Hematopoietic multipotent progenitor cell treated with erythropoietin and hydrocortisone succinate and interleukin-3 and kit ligand, for 8 days (in vitro differentiated cells): ENCODE results near the gene DTD1.

Experiments
- DNase-seq: peaks from one replicate; pipeline ENCODE4 v3.0.0-alpha.2; 2015

The DTD1 gene

GRCh38 chr20:18587665-18588573 is at the start of gene DTD1:
TSS of gene DTD1 (plus strand) at chr20:18588054. CDS start at chr20:18588073, 19 bp downstream.
- DNase-seq = peak; percentile 87

DNA sequence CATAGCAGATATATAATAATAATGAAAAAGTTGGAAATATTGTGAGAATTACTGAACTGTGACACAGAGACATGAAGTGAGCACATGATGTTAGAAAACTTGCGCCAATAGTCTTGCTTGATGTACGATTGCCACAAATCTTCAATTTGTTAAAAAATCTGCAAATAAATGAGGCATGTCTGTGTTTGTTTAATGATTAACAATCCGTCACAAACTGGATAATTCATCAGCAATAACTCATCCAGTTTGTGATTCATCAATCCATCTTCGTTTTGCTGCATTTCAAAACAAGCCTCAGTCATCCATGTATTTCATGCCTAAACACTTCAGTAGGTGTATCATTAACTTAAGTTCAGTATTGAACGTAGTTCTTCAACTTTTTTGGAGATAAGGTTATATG is 46.1 kb upstream of the DTD1 start:
- no peak for DNase-seq

- DNase-seq = no peak
These were observed 44.6 kb upstream of the DTD1 start for GRCh38 chr20:18543216-18543615.

GRCh38 chr20:18543932-18544331 is 43.9 kb upstream of the DTD1 start:
- no peak for DNase-seq

DNA sequence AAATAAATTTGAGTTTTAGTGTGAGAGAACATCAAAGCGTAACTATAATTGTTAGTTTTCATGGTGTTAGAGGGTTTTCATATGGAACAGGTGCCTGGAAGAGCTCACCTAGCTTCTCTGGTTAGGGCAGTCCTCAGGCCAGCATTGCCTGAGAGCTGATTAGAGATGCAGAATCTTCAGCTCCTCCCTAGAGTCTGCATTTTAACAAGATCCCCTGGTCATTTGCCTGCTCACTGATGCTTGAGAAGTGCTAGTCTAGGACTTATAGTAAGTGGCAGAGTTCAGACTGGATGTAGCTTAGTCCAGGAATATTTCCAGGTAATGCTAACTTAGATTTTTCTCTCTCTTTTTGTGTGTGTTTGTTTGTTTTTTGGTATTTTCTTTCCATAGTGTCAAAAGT is 42.3 kb upstream of the DTD1 start:
- no peak for DNase-seq

GRCh38 chr20:18548465-18548864 is 39.4 kb upstream of the DTD1 start:
- DNase-seq = no peak

- no peak for DNase-seq
These were observed 34.1 kb upstream of the DTD1 start for GRCh38 chr20:18553746-18554145.

GRCh38 chr20:18566892-18567738 is 20.7 kb upstream of the DTD1 start, which contains the start of gene SMIM26:
TSS of gene SMIM26 (plus strand) at chr20:18567432. CDS start at chr20:18567479, 47 bp downstream.
- DNase-seq = peak; percentile 96

- no peak for DNase-seq
These were observed 20.1 kb upstream of the DTD1 start for GRCh38 chr20:18567739-18568091.

DNA sequence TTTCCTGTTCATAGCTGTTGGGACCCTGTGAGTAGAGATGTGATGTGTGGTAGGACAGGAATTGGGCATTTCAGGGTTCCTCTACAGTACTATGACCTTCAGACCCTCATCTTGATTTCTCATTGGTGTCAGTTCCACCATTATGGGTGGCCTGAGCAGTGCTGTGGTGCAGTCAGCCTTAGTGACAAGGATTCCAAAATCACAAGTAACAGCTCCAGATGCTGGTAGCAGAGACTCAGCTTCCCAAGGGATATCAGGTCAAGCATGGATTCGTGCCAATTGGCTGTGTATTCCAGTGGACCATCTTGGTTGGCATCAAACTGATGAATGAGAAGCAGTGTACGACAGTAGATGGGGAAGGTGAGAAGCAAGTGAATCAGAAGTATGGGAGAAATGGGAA is 16.8 kb upstream of the DTD1 start:
- DNase-seq = no peak

- no peak for DNase-seq
These were observed 16.3 kb upstream of the DTD1 start for GRCh38 chr20:18571578-18571977.

DNA sequence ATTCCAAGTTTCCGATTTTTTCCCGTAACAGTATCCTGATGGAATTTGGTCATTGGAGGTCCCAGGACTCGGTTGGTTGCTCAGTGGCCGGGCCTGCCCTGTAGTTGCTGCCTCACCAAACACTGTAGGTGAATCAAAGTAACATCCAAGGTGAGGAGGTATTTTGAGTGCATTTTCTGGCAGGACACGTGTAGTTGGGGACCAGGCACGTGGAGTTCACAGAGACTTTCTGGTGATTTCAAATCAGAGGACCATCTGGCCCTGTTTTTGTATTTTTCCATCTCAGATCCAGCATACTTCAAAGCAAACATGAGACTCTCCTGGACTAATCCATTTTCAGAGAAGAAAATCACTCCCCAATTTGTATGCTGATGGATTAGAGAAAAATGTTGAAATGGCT is 9.9 kb upstream of the DTD1 start:
- no peak for DNase-seq

DNA sequence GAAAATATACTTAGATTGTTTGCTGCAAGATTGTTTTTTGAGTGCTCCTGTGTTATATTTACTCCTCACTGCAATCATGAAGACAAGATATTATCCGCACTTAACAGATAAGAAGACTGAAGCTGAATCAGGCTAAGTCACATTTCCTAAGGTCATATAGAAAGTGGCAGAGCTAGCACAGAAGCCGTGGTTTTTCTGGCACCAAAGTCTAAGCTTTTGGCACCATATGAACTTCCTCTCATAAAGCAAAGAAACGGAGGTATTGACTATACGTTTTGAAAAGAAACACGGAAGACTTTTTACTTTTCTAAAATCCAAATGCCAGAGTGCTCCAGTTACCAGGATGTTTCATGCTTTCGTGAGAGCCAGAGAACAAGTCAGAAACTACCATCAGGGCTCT is 9.3 kb upstream of the DTD1 start:
- no peak for DNase-seq

- no peak for DNase-seq
These were observed 7.8 kb upstream of the DTD1 start for GRCh38 chr20:18580012-18580411.

DNA sequence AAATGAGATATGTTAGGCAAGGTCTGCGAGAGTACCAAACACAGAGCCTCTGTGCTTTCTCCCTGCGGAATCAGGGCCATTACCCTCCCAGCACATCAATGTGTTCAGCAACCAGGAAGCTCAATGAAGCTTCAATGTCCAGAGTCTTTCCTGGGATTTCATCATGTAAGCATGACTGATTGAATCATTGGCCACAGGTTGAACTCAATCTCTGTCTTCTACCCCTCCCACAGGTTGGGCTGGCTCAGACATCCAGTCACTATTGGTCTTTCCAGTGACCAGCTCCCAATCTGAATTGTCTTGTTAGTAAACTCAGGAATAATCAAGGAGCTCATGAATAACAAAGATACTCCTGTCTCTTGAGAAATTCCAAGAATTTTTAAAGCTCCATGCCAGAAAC is 2.7 kb upstream of the DTD1 start:
- DNase-seq = no peak

DNA sequence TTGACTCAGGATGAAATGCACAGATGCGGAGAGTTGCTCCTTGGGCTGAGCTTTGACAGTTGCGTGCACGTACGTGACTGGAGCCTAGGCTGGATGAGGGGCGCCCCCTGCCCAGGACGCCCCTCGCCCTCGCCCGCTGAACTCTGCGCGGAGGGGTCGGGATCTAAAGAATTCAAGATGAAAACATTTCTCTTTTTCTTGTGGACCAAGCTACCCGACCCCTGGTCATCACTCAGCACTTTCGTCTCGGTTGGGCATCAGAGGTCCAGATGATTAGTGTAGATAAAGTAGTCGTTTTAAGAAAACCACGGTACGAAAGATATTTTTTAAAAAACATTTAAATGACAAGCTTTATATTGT is 700 bp downstream of the DTD1 start:
- peak; percentile 22 for DNase-seq

DNA sequence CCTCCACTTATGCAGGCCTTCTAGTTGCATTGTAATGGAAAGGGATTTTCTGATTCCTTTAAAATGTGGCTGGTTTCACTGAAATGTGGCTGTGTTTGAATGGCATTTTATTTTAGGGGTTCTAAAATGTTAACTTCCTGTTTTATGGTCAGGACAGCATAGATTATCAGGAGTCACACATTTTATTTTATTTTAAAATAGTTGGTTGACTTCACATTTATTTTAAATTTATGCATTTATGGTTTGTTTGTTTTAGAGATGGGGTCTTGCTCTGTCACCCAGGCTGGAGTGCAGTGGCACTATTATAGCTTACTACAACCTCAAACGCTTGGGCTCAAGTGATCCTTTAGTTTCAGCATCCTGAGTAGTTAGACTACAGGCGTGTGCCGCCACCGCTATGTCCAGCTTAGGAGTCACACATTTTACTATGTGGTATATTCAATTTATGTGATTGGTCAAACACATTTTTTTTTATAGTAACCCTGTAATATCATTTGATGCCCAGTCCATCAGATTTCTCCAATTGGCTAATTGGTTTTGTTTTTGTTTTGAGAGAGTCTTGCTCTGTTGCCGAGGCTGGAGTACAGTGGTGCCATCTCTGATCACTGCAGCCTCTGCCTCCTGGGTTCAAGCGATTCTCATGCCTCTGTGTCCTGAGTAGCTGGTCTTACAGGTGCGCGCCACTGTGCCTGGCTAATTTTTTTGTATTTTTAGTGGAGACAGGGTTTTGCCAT is 2.3 kb downstream of the DTD1 start:
- DNase-seq = peak; percentile 14

DNA sequence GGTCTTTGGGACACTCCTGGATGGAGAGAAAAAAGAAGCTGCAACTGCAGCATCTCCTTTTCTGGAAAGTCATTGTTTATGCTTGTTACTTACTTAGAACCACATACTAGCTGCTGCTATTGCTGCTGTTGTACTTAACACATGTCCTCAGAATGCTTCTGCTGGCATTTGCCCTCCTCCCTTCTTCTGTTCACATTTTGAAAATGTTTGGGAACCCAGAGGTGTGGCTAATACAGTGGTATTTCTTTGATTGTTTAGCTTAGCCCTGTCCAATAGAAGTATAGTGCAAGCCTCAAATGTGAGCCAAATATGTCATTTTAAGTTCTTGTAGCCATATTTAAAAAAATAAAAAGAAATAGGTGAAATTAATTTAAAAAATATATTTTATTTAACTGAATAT is 8.4 kb downstream of the DTD1 start:
- no peak for DNase-seq

DNA sequence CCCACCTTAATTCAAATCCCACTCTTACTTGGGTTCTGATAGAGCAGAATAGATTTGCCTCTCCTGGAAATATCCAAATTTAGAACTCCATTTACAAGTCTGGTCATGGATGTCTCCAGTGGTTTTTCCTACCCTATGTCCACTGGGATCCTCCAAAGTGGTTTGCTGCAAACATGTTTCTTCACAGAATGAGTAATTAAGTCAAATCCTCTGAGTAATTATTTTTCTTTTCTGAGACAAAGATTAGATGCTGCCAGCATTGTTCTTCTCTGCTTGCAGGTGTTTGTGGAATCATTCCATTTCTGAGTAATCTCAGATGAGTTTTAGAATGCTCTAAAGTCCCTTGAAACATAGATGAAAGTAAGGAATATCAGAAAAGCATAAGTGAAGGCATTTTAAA is 21.9 kb downstream of the DTD1 start:
- DNase-seq = no peak

GRCh38 chr20:18611492-18611891 is 23.6 kb downstream of the DTD1 start:
- no peak for DNase-seq

GRCh38 chr20:18613553-18613952 is 25.7 kb downstream of the DTD1 start:
- DNase-seq = no peak

GRCh38 chr20:18614244-18614643 is 26.4 kb downstream of the DTD1 start:
- no peak for DNase-seq

- DNase-seq = no peak
These were observed 27.3 kb downstream of the DTD1 start for GRCh38 chr20:18615020-18615650.
